Naive thymus-derived CD4-positive, alpha-beta T cell (primary cell): Measurements from ENCODE around the gene PSMD1. TPM values are rescaled to one million over a fixed set of nuclear protein-coding genes. Genes with fewer than 3 reads are reported as not detected.

Experiments used
- ATAC-seq: fragments of 150-1000 bp; cut with Tn5 transposase; 2 replicates; pipeline ENCODE4 v1.10.0; 2021; ENCODE audit warnings: mild to moderate bottlenecking, moderate library complexity
- CTCF ChIA-PET: fragments of 350-600 bp; sonication (Branson Sonifier 250); formaldehyde crosslinking; loops from one replicate; lab custom pipeline; 2021; ENCODE audit warnings: antibody characterized with exemption; lab: Charles Lee
- POLR2A ChIA-PET: fragments of 350-600 bp; sonication (Branson Sonifier 250); formaldehyde crosslinking; loops from one replicate; lab custom pipeline; 2021; ENCODE audit warnings: antibody characterized with exemption, inconsistent platforms; lab: Charles Lee
- DNase-seq, 9 donors: peaks; one replicate each; pipeline versions ENCODE4 v3.0.0 to v3.0.0-alpha.2; 2020 to 2022; ENCODE audit warnings: mixed read lengths in 1 of 9
- H3K27ac ChIP-seq: one replicate; pipeline ENCODE4 v1.7.0; 2013; ENCODE audit warnings: mild to moderate bottlenecking, low read depth, low read length, moderate library complexity
- H3K27me3 ChIP-seq, 2 donors: one replicate each; pipeline ENCODE4 v1.7.0; 2013; ENCODE audit warnings: low read length in 2 of 2, mild to moderate bottlenecking in 2 of 2, moderate library complexity in 2 of 2; ENCODE audit not compliant: control insufficient read depth in 2 of 2, insufficient read depth in 2 of 2
- H3K36me3 ChIP-seq, 3 experiments: 1 replicate in 2 of 3; 2 replicates in 1 of 3; pipeline ENCODE4 v1.7.0; 2013; ENCODE audit warnings: low read length in 3 of 3, mild to moderate bottlenecking in 3 of 3, moderate library complexity in 1 of 3; ENCODE audit not compliant: insufficient read depth in 3 of 3, control insufficient read depth in 2 of 3
- H3K4me1 ChIP-seq, 2 donors: one replicate each; pipeline ENCODE4 v1.7.0; 2013; ENCODE audit warnings: low read length in 2 of 2, mild to moderate bottlenecking in 2 of 2, moderate library complexity in 1 of 2; ENCODE audit not compliant: control insufficient read depth in 2 of 2, insufficient read depth in 2 of 2
- H3K4me3 ChIP-seq: 2 replicates; pipeline ENCODE4 v1.7.0; 2013; ENCODE audit warnings: mild to moderate bottlenecking, low read length
- H3K9me3 ChIP-seq, 3 experiments: 1 replicate in 2 of 3; 2 replicates in 1 of 3; pipeline ENCODE4 v1.7.0; 2013; ENCODE audit warnings: low read length in 3 of 3; ENCODE audit not compliant: control insufficient read depth in 2 of 3
- H3K27ac Mint-ChIP-seq, 9 donors: one replicate each; pipeline ENCODE4 v1.8.0; 2020 to 2022; ENCODE audit warnings: mixed read lengths in 9 of 9, mild to moderate bottlenecking in 8 of 9, moderate library complexity in 5 of 9, inconsistent platforms in 2 of 9
- H3K27me3 Mint-ChIP-seq, 5 donors: one replicate each; pipeline ENCODE4 v1.8.0; 2021 to 2022; ENCODE audit warnings: mixed read lengths in 5 of 5, mild to moderate bottlenecking in 1 of 5
- H3K36me3 Mint-ChIP-seq, 5 donors: one replicate each; pipeline ENCODE4 v1.8.0; 2020 to 2022; ENCODE audit warnings: mixed read lengths in 5 of 5, mild to moderate bottlenecking in 3 of 5, inconsistent platforms in 1 of 5
- H3K4me1 Mint-ChIP-seq, 7 donors: one replicate each; pipeline ENCODE4 v1.8.0; 2020 to 2022; ENCODE audit warnings: mixed read lengths in 7 of 7, mild to moderate bottlenecking in 3 of 7, inconsistent platforms in 1 of 7
- H3K4me3 Mint-ChIP-seq, 10 donors: one replicate each; pipeline ENCODE4 v1.8.0; 2020 to 2022; ENCODE audit warnings: mild to moderate bottlenecking in 10 of 10, mixed read lengths in 10 of 10, moderate library complexity in 6 of 10, inconsistent platforms in 2 of 10
- H3K9me3 Mint-ChIP-seq, 11 donors: one replicate each; pipeline ENCODE4 v1.8.0; 2020 to 2022; ENCODE audit warnings: mixed read lengths in 11 of 11, mild to moderate bottlenecking in 4 of 11, inconsistent platforms in 1 of 11, moderate library complexity in 1 of 11
- intact Hi-C, 2 donors: fragments of 100-400 bp; cut with micrococcal nuclease; formaldehyde crosslinking; loops; one replicate each; pipeline ENCODE4 v1.15.1; 2023
- polyA plus RNA-seq, 2 donors: library from polyadenylated mRNA; unstranded; fragments of 300-500 nt; fragmentation: Illumina TruSeq; gene quantifications; one replicate each; pipeline ENCODE4 v1.2.3, GENCODE V29; 2021
- total RNA-seq, 6 experiments: library from RNA in 5 of 6; stranded (reverse) in 5 of 6; gene quantifications; 1 replicate in 5 of 6; 2 replicates in 1 of 6; pipeline ENCODE4 v1.2.3 and lab custom pipeline; 2021 to 2026

PSMD1 gene
- total and polyA plus RNA-seq, 7 experiments from 2014 or later = 30.3 to 121 (median 46.2) TPM

GRCh38 chr2:231186325-231186724, 129.7 kb downstream of the PSMD1 start:
- H3K27me3 ChIP-seq = no peaks in the 10 kb centered on the region
- POLR2A ChIA-PET = no interaction called here
- no peak overlapping the region for H3K4me3 ChIP-seq
- H3K27ac Mint-ChIP-seq = no peak overlapping the region
- no peak overlapping the region for H3K27ac ChIP-seq
- H3K4me1 ChIP-seq = no peaks in the 10 kb centered on the region
- no peaks in the 10 kb centered on the region for H3K36me3 ChIP-seq
- H3K9me3 Mint-ChIP-seq = peaks cover 0 to 3% (median 0%) of the 10 kb centered on the region in 11 donors
- CTCF ChIA-PET = no interaction called here
- no peak overlapping the region for H3K4me3 Mint-ChIP-seq
- H3K36me3 Mint-ChIP-seq = no peaks in the 10 kb centered on the region
- H3K9me3 ChIP-seq = no peaks in the 10 kb centered on the region
- intact Hi-C loops = no loop called here
- H3K27me3 Mint-ChIP-seq = peaks cover 7 to 33% (median 18%) of the 10 kb centered on the region in 5 donors
- DNase-seq (no peak), ATAC-seq (no peak)
- peaks cover 0 to 3% (median 0%) of the 10 kb centered on the region in 7 donors for H3K4me1 Mint-ChIP-seq

GRCh38 chr2:231187736-231188505, 131.3 kb downstream of the PSMD1 start:
- Histone ChIP-seq H3K4me1 (no peaks in the 10 kb centered on the region), H3K27me3 (peaks cover 0 to 3% of the 10 kb centered on the region in 2 donors), H3K36me3 (no peaks in the 10 kb centered on the region), H3K27ac (no peak overlapping the region), H3K9me3 (no peaks in the 10 kb centered on the region), H3K4me3 (no peak overlapping the region)
- ChIA-PET CTCF (no interaction called here), POLR2A (no interaction called here)
- no peak overlapping the region for H3K27ac Mint-ChIP-seq
- peaks cover 0 to 3% (median 0%) of the 10 kb centered on the region in 7 donors for H3K4me1 Mint-ChIP-seq
- no peaks in the 10 kb centered on the region for H3K36me3 Mint-ChIP-seq
- intact Hi-C loops = no loop called here
- H3K9me3 Mint-ChIP-seq = peaks cover 0 to 3% (median 0%) of the 10 kb centered on the region in 11 donors
- ATAC-seq (no peak), DNase-seq (no peak)
- peaks cover 16 to 48% (median 21%) of the 10 kb centered on the region in 5 donors for H3K27me3 Mint-ChIP-seq
- H3K4me3 Mint-ChIP-seq = no peak overlapping the region

DNA sequence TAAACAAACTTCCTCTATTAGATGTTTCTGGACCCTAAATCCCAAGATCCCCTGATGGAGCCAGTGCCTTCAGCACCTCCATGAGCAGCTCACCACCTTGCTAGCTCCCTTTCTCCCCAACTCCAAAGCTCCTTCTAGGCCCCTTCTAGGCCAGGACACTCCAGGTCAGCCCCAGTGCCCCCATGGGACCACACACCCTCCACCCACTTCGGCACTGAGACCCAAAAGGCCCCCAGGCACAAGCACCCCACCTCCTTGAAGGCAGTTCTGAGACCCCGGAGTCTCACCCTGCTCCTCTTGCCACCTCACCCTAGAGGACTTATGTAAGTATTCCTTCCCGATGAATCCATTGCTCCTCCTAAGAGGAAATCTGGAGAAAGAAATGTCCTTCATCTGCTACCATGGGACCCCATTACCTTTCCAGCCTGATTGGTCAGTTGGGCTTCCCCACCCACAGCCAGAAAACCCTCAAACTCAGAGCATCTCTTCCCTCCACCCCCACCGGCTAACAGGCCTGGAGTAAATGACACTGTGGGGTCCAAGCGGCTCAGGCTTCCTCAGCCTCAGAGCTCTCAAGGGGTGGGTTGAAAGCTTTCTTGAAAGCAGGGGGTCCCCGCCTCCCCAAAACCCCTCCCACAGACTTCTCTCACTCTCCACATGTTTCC, 132.0 kb downstream of the PSMD1 start:
- ChIA-PET POLR2A (no interaction called here), CTCF (no interaction called here)
- Histone ChIP-seq H3K4me1 (no peaks in the 10 kb centered on the region), H3K9me3 (no peaks in the 10 kb centered on the region), H3K4me3 (no peak overlapping the region), H3K27me3 (peaks cover 0 to 3% of the 10 kb centered on the region in 2 donors), H3K36me3 (no peaks in the 10 kb centered on the region), H3K27ac (no peak overlapping the region)
- Mint-ChIP-seq H3K4me3 (no peak overlapping the region), H3K4me1 (peaks cover 0 to 3% (median 0%) of the 10 kb centered on the region in 7 donors), H3K27me3 (peaks cover 16 to 51% (median 21%) of the 10 kb centered on the region in 5 donors), H3K36me3 (no peaks in the 10 kb centered on the region), H3K9me3 (peaks cover 0 to 3% (median 0%) of the 10 kb centered on the region in 11 donors), H3K27ac (no peak overlapping the region)
- no peak for DNase-seq
- no peak for ATAC-seq
- intact Hi-C loops = no loop called here

GRCh38 chr2:231189171-231189530, 132.5 kb downstream of the PSMD1 start:
- Histone ChIP-seq H3K4me1 (no peaks in the 10 kb centered on the region), H3K4me3 (no peak overlapping the region), H3K9me3 (no peaks in the 10 kb centered on the region), H3K27me3 (peaks cover 0 to 3% of the 10 kb centered on the region in 2 donors), H3K36me3 (no peaks in the 10 kb centered on the region), H3K27ac (no peak overlapping the region)
- DNase-seq (no peak), ATAC-seq (no peak)
- Mint-ChIP-seq H3K9me3 (peaks cover 0 to 3% (median 0%) of the 10 kb centered on the region in 11 donors), H3K4me1 (peaks cover 0 to 3% (median 0%) of the 10 kb centered on the region in 7 donors), H3K27ac (no peak overlapping the region), H3K36me3 (no peaks in the 10 kb centered on the region), H3K4me3 (no peak overlapping the region), H3K27me3 (peaks cover 16 to 54% (median 23%) of the 10 kb centered on the region in 5 donors)
- intact Hi-C loops = no loop called here
- ChIA-PET POLR2A (no interaction called here), CTCF (no interaction called here)

DNA sequence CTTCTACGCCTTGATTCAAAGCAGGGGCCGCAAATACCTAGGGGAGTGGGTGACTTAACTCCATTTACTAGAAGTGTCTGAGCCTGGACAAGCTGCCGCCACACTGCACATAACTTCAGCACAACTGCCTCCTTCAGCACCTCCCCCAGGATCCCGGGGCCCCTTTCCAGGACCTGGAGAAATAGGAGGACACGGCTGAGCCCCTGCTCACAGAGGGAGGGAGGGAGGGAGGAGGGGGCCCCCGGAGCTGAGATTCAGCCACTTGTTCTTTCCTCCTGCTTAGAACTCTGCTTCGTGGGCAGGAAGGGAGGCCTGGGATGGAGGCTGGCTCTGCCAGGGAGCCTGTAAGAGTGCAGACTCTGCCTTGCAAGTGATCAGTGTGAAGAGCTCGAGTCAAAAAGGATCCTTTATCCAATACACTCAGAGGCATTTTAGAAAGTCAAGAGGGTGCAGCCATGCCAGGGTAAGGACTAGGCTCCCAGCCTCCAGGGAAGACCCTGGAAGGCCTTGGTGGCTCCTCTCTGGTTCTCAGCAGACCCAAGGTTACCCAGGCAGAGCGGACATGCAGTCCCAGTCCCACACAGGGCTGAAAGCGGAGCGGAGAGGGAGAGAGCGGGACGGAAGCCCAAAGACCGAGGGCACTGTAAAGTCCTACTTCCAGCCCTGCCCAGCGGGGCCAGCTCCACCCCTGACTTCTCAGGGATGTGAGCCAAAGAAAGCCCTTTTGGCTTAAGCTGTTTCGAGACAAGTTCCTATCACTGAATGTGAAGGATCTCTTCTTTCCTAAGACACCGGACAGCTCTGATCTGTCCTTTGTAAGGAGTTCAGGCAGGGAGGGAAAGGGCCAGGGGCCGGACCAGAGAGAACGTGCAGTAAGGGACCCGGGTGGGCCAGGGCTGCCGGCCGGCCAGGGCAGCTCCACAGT, 133.2 kb downstream of the PSMD1 start:
- H3K27ac Mint-ChIP-seq = no peak overlapping the region
- intact Hi-C loops = no loop called here

GRCh38 chr2:231190531-231191197, 134.0 kb downstream of the PSMD1 start:
- peaks cover 16 to 60% (median 24%) of the 10 kb centered on the region in 5 donors for H3K27me3 Mint-ChIP-seq
- no peak overlapping the region for H3K27ac Mint-ChIP-seq
- Histone ChIP-seq H3K4me1 (no peaks in the 10 kb centered on the region), H3K4me3 (no peak overlapping the region), H3K36me3 (no peaks in the 10 kb centered on the region), H3K27ac (no peak overlapping the region), H3K27me3 (peaks cover 0 to 3% of the 10 kb centered on the region in 2 donors), H3K9me3 (no peaks in the 10 kb centered on the region)
- ChIA-PET CTCF (interaction anchor here (0.6 kb wide), 1 partner anchor 120 kb away, joined by 4 read pairs; no protein-coding TSS in a partner anchor), POLR2A (no interaction called here)
- peaks cover 0 to 3% (median 0%) of the 10 kb centered on the region in 7 donors for H3K4me1 Mint-ChIP-seq
- H3K9me3 Mint-ChIP-seq = peaks cover 0 to 3% (median 0%) of the 10 kb centered on the region in 11 donors
- H3K4me3 Mint-ChIP-seq = no peak overlapping the region
- intact Hi-C loops = no loop called here
- DNase-seq = no peak
- ATAC-seq = no peak
- no peaks in the 10 kb centered on the region for H3K36me3 Mint-ChIP-seq

More for the DNA sequence above, 133.2 kb downstream of the PSMD1 start:
- Histone ChIP-seq H3K4me1 (no peaks in the 10 kb centered on the region), H3K4me3 (no peak overlapping the region), H3K9me3 (no peaks in the 10 kb centered on the region), H3K36me3 (no peaks in the 10 kb centered on the region), H3K27me3 (peaks cover 0 to 3% of the 10 kb centered on the region in 2 donors), H3K27ac (no peak overlapping the region)
- ATAC-seq (no peak), DNase-seq (no peak)
- H3K9me3 Mint-ChIP-seq = peaks cover 0 to 3% (median 0%) of the 10 kb centered on the region in 11 donors
- H3K36me3 Mint-ChIP-seq = no peaks in the 10 kb centered on the region
- peaks cover 16 to 58% (median 24%) of the 10 kb centered on the region in 5 donors for H3K27me3 Mint-ChIP-seq
- CTCF ChIA-PET = no interaction called here
- POLR2A ChIA-PET = no interaction called here
- H3K4me3 Mint-ChIP-seq = no peak overlapping the region
- peaks cover 0 to 3% (median 0%) of the 10 kb centered on the region in 7 donors for H3K4me1 Mint-ChIP-seq
